ENCODE results near the gene PLCH1. TPM values are rescaled to one million over a fixed set of nuclear protein-coding genes. Genes with fewer than 3 reads are reported as not detected.

PLCH1 gene
- total and polyA plus RNA-seq, 9 of the 15 experiments (the other 6 are each of a cell fraction or from before 2014, with no cell fraction given), result 0.17 to 0.62 (median 0.40) TPM

GRCh38 chr3:155391104-155391503 is 353.8 kb downstream of the PLCH1 start:
- BruUV-seq (replicated peaks), result no TSS peak
- no peak for DNase-seq (ENCODE audit: extremely low read depth in 1 of 4, low spot score in 3 of 4)
- ATAC-seq, result no peak
- in situ Hi-C loops (cut with MboI), result no loop called here
- ChIA-PET CTCF (ENCODE audit: low intra/inter-chr PET ratio) (no interaction called here), POLR2A (no interaction called here)
- H3K79me2 ChIP-seq (ENCODE audit: control insufficient read depth, insufficient read depth, low read length), result no peaks in the 10 kb centered on the region
- H3K4me2 ChIP-seq (ENCODE audit: insufficient read depth, low read length), result no peak overlapping the region
- H3K4me3 ChIP-seq, result no peak overlapping the region
- no peaks in the 10 kb centered on the region for H3K4me1 ChIP-seq (replicated peaks in 1 of 2; ENCODE audit: control insufficient read depth in 2 of 2, insufficient read depth in 2 of 2, low read length in 2 of 2)
- no peaks in the 10 kb centered on the region for H3K36me3 ChIP-seq (ENCODE audit: control insufficient read depth, insufficient read depth, low read length)
- no peaks in the 10 kb centered on the region for H4K20me1 ChIP-seq (replicated peaks; ENCODE audit: control insufficient read depth, insufficient read depth, low read length)
- H3K27ac ChIP-seq (ENCODE audit: extremely low read depth, low read depth, low read length), result no peak overlapping the region
- intact Hi-C loops (cut with micrococcal nuclease), result no loop called here
- no peaks in the 10 kb centered on the region for H3K9me3 ChIP-seq (replicated peaks; ENCODE audit: control insufficient read depth, insufficient read depth, low read depth, low read length)
- H2AFZ ChIP-seq (ENCODE audit: low read depth, low read length), result no peak overlapping the region
- WGBS (ENCODE audit: insufficient coverage, low coverage, missing lambda C conversion rate), result 6% methylated on average over 2 of the region's 2 CpGs
- no peaks in the 10 kb centered on the region for H3K9me1 ChIP-seq (ENCODE audit: control insufficient read depth, insufficient read depth, low read length)
- H3K9ac ChIP-seq (ENCODE audit: insufficient read depth in 1 of 2, low read depth in 2 of 2, low read length in 2 of 2), result no peak overlapping the region
- peaks cover 6 to 15% of the 10 kb centered on the region in 2 experiments for H3K27me3 ChIP-seq (ENCODE audit: control insufficient read depth in 2 of 2, insufficient read depth in 2 of 2, low read length in 2 of 2)
- FAIRE-seq, result no peak
- TF ChIP-seq TBP (optimal IDR thresholded peaks at IDR 0.05; ENCODE audit: low read depth, low read length) (no peak), PHB2 (IDR thresholded peaks at IDR 0.05; ENCODE audit: low read depth) (no peak), NCOR1 (IDR thresholded peaks at IDR 0.05) (no peak), MCM2 (IDR thresholded peaks at IDR 0.05; ENCODE audit: low read depth) (no peak), IRF1 (CRISPR knock-in tag; IDR thresholded peaks at IDR 0.05; ENCODE audit: borderline replicate concordance) (no peak), TFAP4 (CRISPR knock-in tag; IDR thresholded peaks at IDR 0.05; ENCODE audit: borderline replicate concordance) (no peak), SETDB1 (IDR thresholded peaks at IDR 0.05; ENCODE audit: low read length) (no peak), TSC22D4 (tag; IDR thresholded peaks at IDR 0.05) (no peak), ZBTB9 (CRISPR knock-in tag; IDR thresholded peaks at IDR 0.05) (no peak), RUNX1 (IDR thresholded peaks at IDR 0.05; ENCODE audit: low read depth) (no peak), HNRNPK (IDR thresholded peaks at IDR 0.05; ENCODE audit: low read depth, low read length, poor library complexity, severe bottlenecking) (no peak), ZFP30 (CRISPR knock-in tag; IDR thresholded peaks at IDR 0.05; ENCODE audit: borderline replicate concordance) (no peak), HMG20B (CRISPR knock-in tag; IDR thresholded peaks at IDR 0.05) (no peak), E2F6 (IDR thresholded peaks at IDR 0.05; ENCODE audit: borderline replicate concordance in 1 of 2, extremely low read depth in 1 of 2, insufficient read depth in 1 of 2, insufficient read length in 1 of 2, low read depth in 1 of 2, low read length in 1 of 2, poor library complexity in 1 of 2, severe bottlenecking in 1 of 2) (no peak), E2F1 (CRISPR knock-in tag; IDR thresholded peaks at IDR 0.05) (no peak), ZNF431 (CRISPR knock-in tag; IDR thresholded peaks at IDR 0.05) (no peak), BRF2 (IDR thresholded peaks at IDR 0.05; ENCODE audit: borderline replicate concordance, insufficient read depth, insufficient read length) (no peak)

Data from K562 (cell line).